ENCODE measurements around the gene NECTIN3.

Gene NECTIN3

GRCh38 chr3:111035902-111036301, 35.7 kb upstream of the NECTIN3 start:
- TF ChIP-seq FOXM1 (IDR thresholded peaks at IDR 0.05; ENCODE audit: borderline replicate concordance, low read depth), result no peak
- TF ChIP-seq USF1 (IDR thresholded peaks at IDR 0.05), result no peak
- TF ChIP-seq NFIC (IDR thresholded peaks at IDR 0.05), result no peak
- no peak for TF ChIP-seq RAD21 (IDR thresholded peaks at IDR 0.05; ENCODE audit: low read depth)
- TF ChIP-seq EP300 (IDR thresholded peaks at IDR 0.05; ENCODE audit: borderline replicate concordance), result no peak
- TF ChIP-seq EGR1 (IDR thresholded peaks at IDR 0.05), result no peak

- TF ChIP-seq CREB1 (IDR thresholded peaks at IDR 0.05; ENCODE audit: low read depth), result no peak
- TF ChIP-seq EP300 (IDR thresholded peaks at IDR 0.05; ENCODE audit: borderline replicate concordance), result no peak
- TF ChIP-seq REST (IDR thresholded peaks at IDR 0.05; ENCODE audit: low read depth), result no peak
- no peak for TF ChIP-seq FOXM1 (IDR thresholded peaks at IDR 0.05; ENCODE audit: borderline replicate concordance, low read depth)
- TF ChIP-seq CEBPB (IDR thresholded peaks at IDR 0.05), result no peak
- no peak for TF ChIP-seq TCF12 (IDR thresholded peaks at IDR 0.05; ENCODE audit: low read depth)
Observed at GRCh38 chr3:111040959-111041358, 30.7 kb upstream of the NECTIN3 start.

- TF ChIP-seq MAX (IDR thresholded peaks at IDR 0.05) (no peak), NFIC (IDR thresholded peaks at IDR 0.05) (no peak), EGR1 (IDR thresholded peaks at IDR 0.05) (no peak)
Observed at GRCh38 chr3:111045564-111045963, 26.1 kb upstream of the NECTIN3 start.

GRCh38 chr3:111047042-111047441, 24.6 kb upstream of the NECTIN3 start:
- TF ChIP-seq ZBTB7A (IDR thresholded peaks at IDR 0.05; ENCODE audit: low read depth) (no peak), CREB1 (IDR thresholded peaks at IDR 0.05; ENCODE audit: low read depth) (no peak), EGR1 (IDR thresholded peaks at IDR 0.05) (no peak), CEBPB (IDR thresholded peaks at IDR 0.05) (no peak), FOXM1 (IDR thresholded peaks at IDR 0.05; ENCODE audit: borderline replicate concordance, low read depth) (no peak), MAX (IDR thresholded peaks at IDR 0.05) (no peak)

- TF ChIP-seq EP300 (IDR thresholded peaks at IDR 0.05; ENCODE audit: borderline replicate concordance) (no peak), ZBTB7A (IDR thresholded peaks at IDR 0.05; ENCODE audit: low read depth) (no peak), MAX (IDR thresholded peaks at IDR 0.05) (no peak), TEAD4 (IDR thresholded peaks at IDR 0.05) (no peak), USF1 (IDR thresholded peaks at IDR 0.05) (no peak), RAD21 (IDR thresholded peaks at IDR 0.05; ENCODE audit: low read depth) (no peak), TCF12 (IDR thresholded peaks at IDR 0.05; ENCODE audit: low read depth) (no peak), REST (IDR thresholded peaks at IDR 0.05; ENCODE audit: low read depth) (no peak), EGR1 (IDR thresholded peaks at IDR 0.05) (no peak), CREB1 (IDR thresholded peaks at IDR 0.05; ENCODE audit: low read depth) (no peak), TAF1 (IDR thresholded peaks at IDR 0.05; ENCODE audit: low read depth) (no peak), FOXM1 (IDR thresholded peaks at IDR 0.05; ENCODE audit: borderline replicate concordance, low read depth) (no peak), YY1 (IDR thresholded peaks at IDR 0.05; ENCODE audit: low read depth) (no peak), CEBPB (IDR thresholded peaks at IDR 0.05) (no peak), NFIC (IDR thresholded peaks at IDR 0.05) (no peak)
Observed at GRCh38 chr3:111047812-111048435, 23.7 kb upstream of the NECTIN3 start.

- TF ChIP-seq TEAD4 (IDR thresholded peaks at IDR 0.05) (no peak), NFIC (IDR thresholded peaks at IDR 0.05) (no peak), FOXM1 (IDR thresholded peaks at IDR 0.05; ENCODE audit: borderline replicate concordance, low read depth) (no peak), ZBTB7A (IDR thresholded peaks at IDR 0.05; ENCODE audit: low read depth) (no peak), MAX (IDR thresholded peaks at IDR 0.05) (no peak), TAF1 (IDR thresholded peaks at IDR 0.05; ENCODE audit: low read depth) (no peak), RAD21 (IDR thresholded peaks at IDR 0.05; ENCODE audit: low read depth) (no peak), EGR1 (IDR thresholded peaks at IDR 0.05) (no peak)
Observed at GRCh38 chr3:111051354-111051753, 20.3 kb upstream of the NECTIN3 start.

Data from Ishikawa (cell line).